Gastroesophageal sphincter (tissue), 3 donors: Measurements from ENCODE around the gene SLC46A1.

ENCODE experiments used
- EP300 ChIP-seq: sonication (generic); formaldehyde crosslinking; IDR thresholded peaks from one replicate; pipeline ENCODE4 v1.6.1; 2017; ENCODE audit warnings: antibody characterized with exemption, mild to moderate bottlenecking
- POLR2A ChIP-seq, 2 donors: fragments of 450-650 bp; IDR thresholded peaks; one replicate each; pipeline ENCODE4 v1.6.1; 2017; ENCODE audit warnings: antibody characterized with exemption in 2 of 2, mild to moderate bottlenecking in 2 of 2, moderate library complexity in 1 of 2
- POLR2AphosphoS5 ChIP-seq: sonication (generic); formaldehyde crosslinking; IDR thresholded peaks from one replicate; pipeline ENCODE4 v1.6.1; 2017; ENCODE audit warnings: antibody characterized with exemption
- TF ChIP-seq, protein P1 (sequence below), 4 experiments: fragments of 200-600 bp in 2 of 4; fragments of 450-650 bp in 2 of 4; sonication (generic) in 1 of 4; IDR thresholded peaks; one replicate each; pipeline ENCODE4 v1.5.1; 2017 to 2019; ENCODE audit warnings: antibody characterized with exemption in 4 of 4, mild to moderate bottlenecking in 2 of 4, moderate library complexity in 2 of 4

- TF ChIP-seq, protein P1, sequence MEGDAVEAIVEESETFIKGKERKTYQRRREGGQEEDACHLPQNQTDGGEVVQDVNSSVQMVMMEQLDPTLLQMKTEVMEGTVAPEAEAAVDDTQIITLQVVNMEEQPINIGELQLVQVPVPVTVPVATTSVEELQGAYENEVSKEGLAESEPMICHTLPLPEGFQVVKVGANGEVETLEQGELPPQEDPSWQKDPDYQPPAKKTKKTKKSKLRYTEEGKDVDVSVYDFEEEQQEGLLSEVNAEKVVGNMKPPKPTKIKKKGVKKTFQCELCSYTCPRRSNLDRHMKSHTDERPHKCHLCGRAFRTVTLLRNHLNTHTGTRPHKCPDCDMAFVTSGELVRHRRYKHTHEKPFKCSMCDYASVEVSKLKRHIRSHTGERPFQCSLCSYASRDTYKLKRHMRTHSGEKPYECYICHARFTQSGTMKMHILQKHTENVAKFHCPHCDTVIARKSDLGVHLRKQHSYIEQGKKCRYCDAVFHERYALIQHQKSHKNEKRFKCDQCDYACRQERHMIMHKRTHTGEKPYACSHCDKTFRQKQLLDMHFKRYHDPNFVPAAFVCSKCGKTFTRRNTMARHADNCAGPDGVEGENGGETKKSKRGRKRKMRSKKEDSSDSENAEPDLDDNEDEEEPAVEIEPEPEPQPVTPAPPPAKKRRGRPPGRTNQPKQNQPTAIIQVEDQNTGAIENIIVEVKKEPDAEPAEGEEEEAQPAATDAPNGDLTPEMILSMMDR (IDR thresholded peaks at IDR 0.05): no peak
- no peak for TF ChIP-seq POLR2AphosphoS5
- TF ChIP-seq EP300: no peak
- TF ChIP-seq POLR2A (IDR thresholded peaks at IDR 0.05): no peak
These were observed 19.2 kb upstream of the SLC46A1 start for GRCh38 chr17:28425206-28425605.
